Osteoblast (primary cell): ENCODE measurements around the gene SUPT6H. TPM values are rescaled to one million over a fixed set of nuclear protein-coding genes. Genes with fewer than 3 reads are reported as not detected.

ENCODE experiments used
- DNase-seq: peaks from one replicate; pipeline ENCODE4 v3.0.0; 2011; ENCODE audit warnings: low spot score, mixed read lengths; ENCODE audit not compliant: insufficient read length; ENCODE audit errors: missing footprints
- H2AFZ ChIP-seq: 2 replicates; pipeline ENCODE4 v1.6.0; 2011; ENCODE audit warnings: mild to moderate bottlenecking, low read length
- H3K27ac ChIP-seq: 2 replicates; pipeline ENCODE4 v1.5.1; 2011; ENCODE audit warnings: mild to moderate bottlenecking, low read depth, low read length, moderate library complexity
- H3K27me3 ChIP-seq: 2 replicates; pipeline ENCODE4 v1.6.0; 2012; ENCODE audit warnings: mild to moderate bottlenecking, control low read depth, inconsistent platforms, low read length, moderate library complexity; ENCODE audit not compliant: insufficient read depth
- H3K36me3 ChIP-seq: 2 replicates; pipeline ENCODE4 v1.5.1; 2011; ENCODE audit warnings: mild to moderate bottlenecking, low read length, control low read depth, moderate library complexity; ENCODE audit not compliant: insufficient read depth
- H3K4me1 ChIP-seq: 2 replicates; pipeline ENCODE4 v1.5.1; 2011; ENCODE audit warnings: mild to moderate bottlenecking, low read length, control low read depth, moderate library complexity; ENCODE audit not compliant: insufficient read depth
- H3K4me2 ChIP-seq: 2 replicates; pipeline ENCODE4 v1.6.0; 2011; ENCODE audit warnings: mild to moderate bottlenecking, low read length; ENCODE audit not compliant: insufficient read depth
- H3K4me3 ChIP-seq: fragments of 200-600 bp; sonication (generic); 3 replicates; pipeline ENCODE4 v1.5.1; 2012; ENCODE audit warnings: mild to moderate bottlenecking, low read length, inconsistent platforms; ENCODE audit not compliant: insufficient read depth
- H3K79me2 ChIP-seq: 2 replicates; pipeline ENCODE4 v1.6.0; 2012; ENCODE audit warnings: mild to moderate bottlenecking, low read length, control low read depth, inconsistent platforms; ENCODE audit not compliant: insufficient read depth
- H3K9me3 ChIP-seq: 2 replicates; pipeline ENCODE4 v1.5.1; 2011; ENCODE audit warnings: low read depth, low read length, control low read depth
- H4K20me1 ChIP-seq: 2 replicates; pipeline ENCODE4 v1.6.0; 2012; ENCODE audit warnings: mild to moderate bottlenecking, low read length, control low read depth; ENCODE audit not compliant: insufficient read depth
- total RNA-seq: library from RNA; depleted of rRNA; stranded (reverse); fragments of >200 nt; gene quantifications from 2 replicates; pipeline ENCODE4 v1.2.3, GENCODE V29; 2012
- TF ChIP-seq, protein P1 (sequence below): IDR thresholded peaks from 2 replicates; pipeline ENCODE4 v1.5.1; 2011; ENCODE audit warnings: mild to moderate bottlenecking, low read depth, low read length, moderate library complexity; ENCODE audit errors: extremely low read depth

Gene SUPT6H
- total RNA-seq, 1 donor, result 47.4 TPM

DNA sequence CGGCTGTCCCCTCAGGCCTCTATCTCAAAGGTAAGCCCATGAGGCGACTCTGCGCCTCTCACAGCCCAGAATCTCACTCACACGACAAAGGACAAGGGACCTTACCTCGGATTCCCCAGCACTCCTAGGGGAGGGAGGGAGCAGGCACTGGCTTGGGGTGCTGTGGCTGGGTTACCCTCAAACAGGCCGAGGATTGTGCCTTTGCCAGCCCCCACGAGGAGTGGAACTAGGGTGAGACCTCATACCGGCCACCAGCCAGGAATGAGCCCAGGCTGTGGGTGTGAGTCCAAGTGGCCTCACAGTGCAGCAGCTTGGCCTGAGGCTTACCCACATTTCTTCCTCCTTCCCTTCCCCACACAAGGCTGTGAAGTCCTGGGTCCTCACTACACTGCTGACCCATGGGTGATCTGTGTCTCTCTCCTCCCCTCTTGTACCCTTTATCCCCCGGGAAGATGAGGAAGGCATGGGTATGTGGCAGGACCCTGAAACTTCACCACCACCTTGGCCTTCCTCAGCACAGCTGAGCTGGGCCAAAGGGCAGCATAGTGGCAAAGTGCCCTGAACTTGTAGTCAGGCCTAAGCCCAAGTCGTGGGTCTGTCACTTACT lies 43.8 kb downstream of the SUPT6H start:
- Histone ChIP-seq H3K27ac (no peak overlapping the region), H3K36me3 (peaks cover 28% of the 10 kb centered on the region), H3K27me3 (no peaks in the 10 kb centered on the region), H3K79me2 (peaks cover 3% of the 10 kb centered on the region), H3K4me2 (no peak overlapping the region), H2AFZ (no peak overlapping the region), H3K4me1 (peaks cover 8% of the 10 kb centered on the region), H3K9me3 (no peaks in the 10 kb centered on the region), H4K20me1 (no peaks in the 10 kb centered on the region), H3K4me3 (no peak overlapping the region)
- peak; percentile 72 for DNase-seq
- TF ChIP-seq, protein P1, sequence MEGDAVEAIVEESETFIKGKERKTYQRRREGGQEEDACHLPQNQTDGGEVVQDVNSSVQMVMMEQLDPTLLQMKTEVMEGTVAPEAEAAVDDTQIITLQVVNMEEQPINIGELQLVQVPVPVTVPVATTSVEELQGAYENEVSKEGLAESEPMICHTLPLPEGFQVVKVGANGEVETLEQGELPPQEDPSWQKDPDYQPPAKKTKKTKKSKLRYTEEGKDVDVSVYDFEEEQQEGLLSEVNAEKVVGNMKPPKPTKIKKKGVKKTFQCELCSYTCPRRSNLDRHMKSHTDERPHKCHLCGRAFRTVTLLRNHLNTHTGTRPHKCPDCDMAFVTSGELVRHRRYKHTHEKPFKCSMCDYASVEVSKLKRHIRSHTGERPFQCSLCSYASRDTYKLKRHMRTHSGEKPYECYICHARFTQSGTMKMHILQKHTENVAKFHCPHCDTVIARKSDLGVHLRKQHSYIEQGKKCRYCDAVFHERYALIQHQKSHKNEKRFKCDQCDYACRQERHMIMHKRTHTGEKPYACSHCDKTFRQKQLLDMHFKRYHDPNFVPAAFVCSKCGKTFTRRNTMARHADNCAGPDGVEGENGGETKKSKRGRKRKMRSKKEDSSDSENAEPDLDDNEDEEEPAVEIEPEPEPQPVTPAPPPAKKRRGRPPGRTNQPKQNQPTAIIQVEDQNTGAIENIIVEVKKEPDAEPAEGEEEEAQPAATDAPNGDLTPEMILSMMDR, result no peak

DNA sequence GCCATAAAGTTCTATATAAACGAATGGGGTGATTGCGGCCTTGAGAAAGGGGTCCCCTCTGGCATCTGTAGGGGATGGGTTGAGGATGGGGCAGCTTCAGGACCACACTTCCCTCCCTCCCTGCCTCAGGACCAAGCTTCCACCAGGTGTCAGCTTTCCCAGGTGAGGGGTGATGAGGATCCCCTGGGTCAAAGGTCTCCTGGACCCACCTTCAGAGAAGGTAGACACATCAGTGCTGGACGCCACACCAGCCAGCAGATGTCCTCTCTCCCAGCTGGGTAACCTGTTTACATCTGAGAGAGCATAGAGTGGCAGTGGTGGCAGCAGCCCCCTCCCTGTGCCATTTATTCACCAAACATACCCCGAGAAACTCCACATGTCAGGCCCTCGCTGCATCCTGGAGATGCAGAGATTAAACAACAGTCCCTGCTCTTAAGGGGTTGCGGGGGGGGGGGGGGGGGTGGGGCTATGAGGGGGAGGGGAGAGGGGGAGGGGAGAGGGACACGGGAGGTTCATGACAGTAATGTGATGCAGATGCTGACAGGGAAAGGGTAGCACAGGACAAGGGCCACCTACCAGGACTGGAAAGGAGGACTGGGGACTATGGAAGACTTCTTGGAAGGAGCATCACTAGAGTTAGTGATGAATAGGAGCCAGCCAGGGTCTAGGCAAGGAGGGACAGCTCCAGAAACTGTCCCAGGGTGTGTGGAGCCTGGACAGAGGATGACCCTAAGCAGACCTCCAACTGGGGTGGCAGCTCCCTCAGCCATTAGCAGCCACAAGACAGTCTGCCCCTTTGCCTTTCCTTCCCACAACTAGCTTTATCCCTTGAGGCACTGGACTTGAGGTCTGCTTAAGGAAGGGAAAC lies 44.7 kb downstream of the SUPT6H start:
- no peaks in the 10 kb centered on the region for H3K9me3 ChIP-seq
- H2AFZ ChIP-seq, result no peak overlapping the region
- H3K36me3 ChIP-seq, result peaks cover 19% of the 10 kb centered on the region
- TF ChIP-seq, protein P1, result no peak
- H3K27ac ChIP-seq, result no peak overlapping the region
- peaks cover 3% of the 10 kb centered on the region for H3K79me2 ChIP-seq
- H4K20me1 ChIP-seq, result no peaks in the 10 kb centered on the region
- H3K4me1 ChIP-seq, result peaks cover 11% of the 10 kb centered on the region
- peak; percentile 64 for DNase-seq
- H3K27me3 ChIP-seq, result no peaks in the 10 kb centered on the region
- H3K4me2 ChIP-seq, result no peak overlapping the region
- H3K4me3 ChIP-seq, result no peak overlapping the region

DNA sequence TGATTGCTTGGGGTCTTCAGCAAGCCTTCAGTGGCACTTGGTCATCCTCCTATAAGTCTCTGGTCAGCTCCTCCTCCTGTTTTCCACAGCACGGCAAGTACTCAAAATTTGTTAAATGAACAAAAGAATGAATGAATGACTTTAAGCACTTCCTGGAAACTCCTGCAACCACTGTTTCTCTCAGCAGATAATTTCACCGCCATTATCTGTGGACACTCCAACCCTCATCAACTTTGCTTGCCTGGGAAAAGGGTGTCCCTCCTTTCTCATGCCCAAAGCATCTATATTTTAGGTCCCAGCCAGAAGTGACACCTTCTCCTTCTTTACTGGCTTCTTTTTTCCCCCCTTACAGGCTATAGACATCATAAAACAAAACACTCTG lies 45.3 kb downstream of the SUPT6H start:
- peaks cover 15% of the 10 kb centered on the region for H3K36me3 ChIP-seq
- no peak overlapping the region for H3K4me2 ChIP-seq

More for the DNA sequence above, 45.3 kb downstream of the SUPT6H start:
- Histone ChIP-seq H2AFZ (no peak overlapping the region), H4K20me1 (peaks cover under 1% of the 10 kb centered on the region), H3K9me3 (no peaks in the 10 kb centered on the region), H3K4me3 (no peak overlapping the region), H3K27me3 (no peaks in the 10 kb centered on the region), H3K79me2 (peaks cover 3% of the 10 kb centered on the region), H3K27ac (no peak overlapping the region), H3K4me1 (peaks cover 16% of the 10 kb centered on the region)
- DNase-seq, result peak; percentile 8
- TF ChIP-seq, protein P1, result no peak
